Measurements from ENCODE around the gene ORM2. TPM values are rescaled to one million over a fixed set of nuclear protein-coding genes. Genes with fewer than 3 reads are reported as not detected.

The ORM2 gene
- total and polyA plus RNA-seq, 9 of the 15 experiments (the other 6 are each of a cell fraction or from before 2014, with no cell fraction given) = 0.98 TPM; not detected in 8

DNA sequence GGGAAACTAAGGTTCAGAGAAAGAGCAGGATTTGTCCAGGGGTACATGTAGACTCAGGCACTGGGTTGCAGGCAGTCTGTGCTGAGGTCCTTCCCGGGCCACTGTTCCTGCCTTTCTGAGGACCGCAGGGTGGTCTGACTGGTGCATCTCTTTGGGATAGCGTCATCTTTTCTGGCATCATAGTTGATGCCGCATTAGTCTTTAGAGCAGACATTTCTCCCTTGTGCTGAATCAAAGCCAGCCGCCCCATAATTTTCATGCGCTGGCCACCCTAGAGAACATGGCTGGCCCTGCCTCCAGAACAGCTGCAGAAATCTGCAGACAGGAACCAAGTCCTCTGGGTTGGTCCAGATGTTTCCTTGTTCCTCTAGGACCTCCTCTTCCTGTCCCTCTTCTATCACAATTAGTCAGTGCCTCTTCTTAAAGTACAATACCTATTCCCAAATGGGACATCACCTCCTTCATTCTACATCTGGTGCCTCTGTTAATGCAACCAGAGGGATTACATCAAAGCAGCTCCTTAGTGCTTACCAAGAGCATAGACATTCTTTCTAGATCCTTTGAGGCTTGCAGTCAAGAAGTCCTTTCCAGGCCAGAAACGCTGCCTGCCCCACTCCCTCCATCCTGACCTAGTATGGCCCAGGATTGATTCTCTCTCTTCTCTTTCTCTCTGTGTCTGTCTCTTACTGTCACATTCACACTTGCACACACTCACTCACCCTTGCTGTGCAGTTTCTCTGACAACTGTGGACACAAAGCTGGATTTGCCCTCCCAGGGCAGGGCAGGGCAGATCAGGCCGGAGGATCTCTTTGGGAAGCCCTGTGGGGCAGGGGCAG is 48.8 kb upstream of the ORM2 start:
- no peaks in the 10 kb centered on the region for H3K9me3 ChIP-seq (replicated peaks; ENCODE audit: control insufficient read depth, insufficient read depth, low read depth, low read length)
- no TSS peak for BruUV-seq (replicated peaks)
- H3K27ac ChIP-seq (ENCODE audit: extremely low read depth, low read depth, low read length) = no peak overlapping the region
- in situ Hi-C loops (cut with MboI) = loop anchor here (10.0 kb wide), 3 partner anchors 126 to 596 kb away; partner anchors contain the start of gene COL27A1
- H2AFZ ChIP-seq (ENCODE audit: low read depth, low read length) = no peak overlapping the region
- no peak overlapping the region for H3K9ac ChIP-seq (ENCODE audit: insufficient read depth in 1 of 2, low read depth in 2 of 2, low read length in 2 of 2)
- FAIRE-seq (no peak), ATAC-seq (no peak), DNase-seq (ENCODE audit: extremely low read depth in 1 of 4, low spot score in 3 of 4) (no peak)
- POLR2A ChIA-PET = interaction anchor here (0.6 kb wide), 2 partner anchors 121 to 187 kb away, joined by 3 to 5 read pairs; no protein-coding TSS in a partner anchor
- peaks cover 17% of the 10 kb centered on the region for H4K20me1 ChIP-seq (replicated peaks; ENCODE audit: control insufficient read depth, insufficient read depth, low read length)
- TF ChIP-seq HMG20A (CRISPR knock-in tag; conservative IDR thresholded peaks at IDR 0.05) (no peak), SIX5 (IDR thresholded peaks at IDR 0.05; ENCODE audit: borderline replicate concordance in 1 of 2, insufficient read depth in 1 of 2, low read depth in 1 of 2, low read length in 2 of 2) (no peak)
- peaks cover 16 to 66% of the 10 kb centered on the region in 2 experiments for H3K27me3 ChIP-seq (ENCODE audit: control insufficient read depth in 2 of 2, insufficient read depth in 2 of 2, low read length in 2 of 2)
- 10% methylated on average over 8 of the region's 8 CpGs for WGBS (ENCODE audit: insufficient coverage, low coverage, missing lambda C conversion rate)
- no peak overlapping the region for H3K4me2 ChIP-seq (ENCODE audit: insufficient read depth, low read length)
- H3K4me1 ChIP-seq (replicated peaks in 1 of 2; ENCODE audit: control insufficient read depth in 2 of 2, insufficient read depth in 2 of 2, low read length in 2 of 2) = peaks cover 0 to 4% of the 10 kb centered on the region in 2 experiments; a peak in 2 of 5 replicates
- H3K36me3 ChIP-seq (ENCODE audit: control insufficient read depth, insufficient read depth, low read length) = no peaks in the 10 kb centered on the region
- intact Hi-C loops (cut with micrococcal nuclease) = no loop called here
- CTCF ChIA-PET (ENCODE audit: low intra/inter-chr PET ratio) = no interaction called here
- H3K9me1 ChIP-seq (ENCODE audit: control insufficient read depth, insufficient read depth, low read length) = no peaks in the 10 kb centered on the region
- H3K79me2 ChIP-seq (ENCODE audit: control insufficient read depth, insufficient read depth, low read length) = no peaks in the 10 kb centered on the region
- H3K4me3 ChIP-seq = no peak overlapping the region

GRCh38 chr9:114281473-114282103 is 48.1 kb upstream of the ORM2 start:
- CTCF ChIA-PET (ENCODE audit: low intra/inter-chr PET ratio) = no interaction called here
- H3K9me3 ChIP-seq (replicated peaks; ENCODE audit: control insufficient read depth, insufficient read depth, low read depth, low read length) = no peaks in the 10 kb centered on the region
- H3K9ac ChIP-seq (ENCODE audit: insufficient read depth in 1 of 2, low read depth in 2 of 2, low read length in 2 of 2) = no peak overlapping the region
- peaks cover 0 to 4% of the 10 kb centered on the region in 2 experiments; a peak in 2 of 5 replicates for H3K4me1 ChIP-seq (replicated peaks in 1 of 2; ENCODE audit: control insufficient read depth in 2 of 2, insufficient read depth in 2 of 2, low read length in 2 of 2)
- TF ChIP-seq ZNF561 (CRISPR knock-in tag; conservative IDR thresholded peaks at IDR 0.05) (no peak), RFX1 (IDR thresholded peaks at IDR 0.05) (peak; percentile 81)
- H3K27me3 ChIP-seq (ENCODE audit: control insufficient read depth in 2 of 2, insufficient read depth in 2 of 2, low read length in 2 of 2) = peaks cover 15 to 62% of the 10 kb centered on the region in 2 experiments
- no peaks in the 10 kb centered on the region for H3K9me1 ChIP-seq (ENCODE audit: control insufficient read depth, insufficient read depth, low read length)
- no TSS peak for BruUV-seq (replicated peaks)
- in situ Hi-C loops (cut with MboI) = loop anchor here (10.0 kb wide), 3 partner anchors 127 to 597 kb away; partner anchors contain the start of gene COL27A1
- DNase-seq (ENCODE audit: extremely low read depth in 1 of 4, low spot score in 3 of 4) = no peak
- intact Hi-C loops (cut with micrococcal nuclease) = no loop called here
- WGBS (ENCODE audit: insufficient coverage, low coverage, missing lambda C conversion rate) = under 1% methylated on average over 12 of the region's 12 CpGs
- peaks cover 17% of the 10 kb centered on the region for H4K20me1 ChIP-seq (replicated peaks; ENCODE audit: control insufficient read depth, insufficient read depth, low read length)
- H3K36me3 ChIP-seq (ENCODE audit: control insufficient read depth, insufficient read depth, low read length) = no peaks in the 10 kb centered on the region
- no peak overlapping the region for H2AFZ ChIP-seq (ENCODE audit: low read depth, low read length)
- no peak overlapping the region for H3K4me3 ChIP-seq
- ATAC-seq = no peak
- POLR2A ChIA-PET = interaction anchor here (0.6 kb wide), 2 partner anchors 121 to 188 kb away, joined by 3 to 5 read pairs; no protein-coding TSS in a partner anchor
- H3K4me2 ChIP-seq (ENCODE audit: insufficient read depth, low read length) = no peak overlapping the region
- no peaks in the 10 kb centered on the region for H3K79me2 ChIP-seq (ENCODE audit: control insufficient read depth, insufficient read depth, low read length)
- no peak overlapping the region for H3K27ac ChIP-seq (ENCODE audit: extremely low read depth, low read depth, low read length)
- no peak for FAIRE-seq

Data from K562 (cell line).